GM12801 (cell line): ENCODE data around the gene CPTP.

Experiments
- CTCF ChIP-seq: IDR thresholded peaks from one replicate; pipeline ENCODE4 v1.5.1; 2011; ENCODE audit warnings: control low read depth; ENCODE audit not compliant: insufficient read length; ENCODE audit errors: extremely low read depth

The CPTP gene

DNA sequence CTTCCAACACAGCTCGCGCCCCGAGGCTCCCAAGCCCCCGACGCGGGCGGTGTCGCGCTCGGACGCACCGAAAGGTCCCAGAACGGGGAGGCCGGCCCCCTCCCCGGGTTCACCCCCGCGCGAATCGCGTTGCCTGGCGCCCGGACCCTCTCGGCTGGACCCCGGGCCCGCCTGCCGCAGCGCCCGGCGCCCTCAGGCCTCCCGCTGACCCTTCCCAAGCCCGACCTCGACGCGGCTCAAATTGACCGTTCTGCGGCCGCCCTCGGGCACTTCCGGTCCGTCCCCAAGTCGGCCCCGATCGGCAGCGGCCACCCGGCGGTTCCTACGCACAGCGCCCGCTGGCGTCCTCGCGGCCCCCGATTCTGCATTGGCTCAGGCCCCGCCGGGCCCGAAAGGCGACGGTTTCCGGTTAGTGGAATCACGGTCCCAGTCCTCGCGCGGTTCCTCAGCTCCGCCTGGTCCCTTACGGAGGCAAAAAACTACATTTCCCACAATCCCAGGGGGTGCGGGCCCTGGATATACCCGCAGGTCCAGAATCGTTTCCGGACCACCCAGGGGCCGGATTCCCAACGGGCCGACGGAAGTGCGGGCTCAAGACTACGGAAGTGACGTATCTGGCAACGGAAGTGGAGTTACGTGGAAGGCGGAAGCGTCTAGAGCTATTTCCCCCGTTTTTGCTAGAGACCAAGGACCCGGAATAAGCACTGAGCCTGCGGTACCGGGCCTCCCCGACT lies 50.5 kb downstream of the CPTP start, which contains the start of gene AURKAIP1:
TSS of gene AURKAIP1 (minus strand) at position 279 of the 734 bp plus-strand sequence. CDS start 451 bp downstream, outside the sequence.
- no peak for TF ChIP-seq CTCF

- TF ChIP-seq CTCF: no peak
Observed at GRCh38 chr1:1376551-1377226, 52.1 kb downstream of the CPTP start.

DNA sequence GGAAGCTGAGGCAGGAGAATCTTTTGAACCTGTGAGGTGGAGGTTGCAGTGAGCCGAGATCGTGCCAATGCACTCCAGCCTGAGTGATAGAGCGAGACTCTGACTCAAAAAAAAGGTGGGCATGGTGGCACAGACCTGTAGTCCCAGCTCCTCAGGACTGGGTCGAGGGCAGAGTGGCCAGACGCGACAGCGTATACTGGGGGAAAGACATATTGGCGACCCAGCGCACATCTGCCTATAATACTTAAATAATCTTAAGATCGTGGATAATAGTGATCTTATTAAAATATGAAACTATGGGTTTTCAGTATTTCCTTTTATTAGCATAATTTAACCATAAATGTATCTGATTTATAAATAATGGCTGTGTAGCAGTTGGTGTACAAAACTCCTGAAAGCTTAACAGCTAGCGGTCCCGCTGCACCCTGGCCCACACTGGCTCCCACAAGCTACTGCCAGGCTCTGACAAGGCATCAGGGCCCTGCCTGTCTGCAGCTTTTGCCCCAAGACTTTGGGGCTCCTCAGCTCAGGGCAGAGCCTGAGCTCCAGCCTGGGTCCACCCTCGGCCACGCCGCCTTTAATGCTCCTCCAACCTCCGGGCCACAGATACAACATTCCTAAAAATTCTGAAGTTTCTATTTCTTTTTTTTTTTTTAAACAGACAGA lies 53.1 kb downstream of the CPTP start:
- no peak for TF ChIP-seq CTCF
